HG03432 (cell line): ENCODE data around the gene TUBA4A.
"Not testable (repeated sequence)": the region's sequence is repeated elsewhere in the genome, so short reads cannot be mapped to it uniquely, and the experiment has no call there.

Experiments used
- ATAC-seq: cut with Tn5 transposase; IDR thresholded peaks from one replicate; pipeline ENCODE4 v1.9.1; 2021; ENCODE audit warnings: mild to moderate bottlenecking, moderate library complexity; ENCODE audit not compliant: unreplicated experiment

TUBA4A gene

DNA sequence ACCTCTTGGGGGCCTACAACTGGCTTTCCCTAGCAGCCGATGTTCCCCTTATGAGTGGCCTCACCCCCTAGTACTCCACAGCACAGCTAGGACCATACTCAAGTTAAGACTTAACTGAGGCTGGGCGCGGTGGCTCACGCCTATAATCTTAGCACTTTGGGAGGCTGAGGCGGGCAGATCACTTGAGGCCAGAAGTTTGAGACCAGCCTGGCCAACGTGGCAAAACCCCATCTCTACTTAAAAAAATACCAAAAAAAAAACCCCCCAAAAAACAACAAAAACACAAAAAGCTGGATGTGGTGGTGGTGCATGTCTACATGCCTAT, 33.4 kb upstream of the TUBA4A start:
- not testable (repeated sequence) for ATAC-seq

GRCh38 chr2:219286436-219287115, 32.9 kb upstream of the TUBA4A start:
- no peak for ATAC-seq

- ATAC-seq = no peak
Observed at GRCh38 chr2:219285894-219286425, 32.2 kb upstream of the TUBA4A start.

DNA sequence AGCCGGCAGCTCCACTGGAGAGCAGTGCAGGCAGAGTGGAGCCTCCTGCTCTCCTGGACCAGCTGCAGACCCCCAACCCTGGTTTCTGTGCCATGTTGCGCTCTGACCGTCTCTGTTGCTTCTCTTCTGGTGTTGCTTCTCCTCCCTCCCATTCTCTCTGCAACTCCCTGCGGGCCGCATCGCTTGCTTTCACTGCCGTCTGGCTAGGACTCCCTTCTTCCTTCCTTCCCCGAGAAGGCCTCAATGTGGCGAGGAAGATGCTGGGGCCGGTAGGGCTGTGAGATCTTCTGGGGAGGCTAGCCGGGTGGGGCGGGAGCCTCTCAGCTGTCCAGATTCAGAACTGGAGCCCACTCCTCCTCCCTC, 31.6 kb upstream of the TUBA4A start:
- ATAC-seq = no peak

DNA sequence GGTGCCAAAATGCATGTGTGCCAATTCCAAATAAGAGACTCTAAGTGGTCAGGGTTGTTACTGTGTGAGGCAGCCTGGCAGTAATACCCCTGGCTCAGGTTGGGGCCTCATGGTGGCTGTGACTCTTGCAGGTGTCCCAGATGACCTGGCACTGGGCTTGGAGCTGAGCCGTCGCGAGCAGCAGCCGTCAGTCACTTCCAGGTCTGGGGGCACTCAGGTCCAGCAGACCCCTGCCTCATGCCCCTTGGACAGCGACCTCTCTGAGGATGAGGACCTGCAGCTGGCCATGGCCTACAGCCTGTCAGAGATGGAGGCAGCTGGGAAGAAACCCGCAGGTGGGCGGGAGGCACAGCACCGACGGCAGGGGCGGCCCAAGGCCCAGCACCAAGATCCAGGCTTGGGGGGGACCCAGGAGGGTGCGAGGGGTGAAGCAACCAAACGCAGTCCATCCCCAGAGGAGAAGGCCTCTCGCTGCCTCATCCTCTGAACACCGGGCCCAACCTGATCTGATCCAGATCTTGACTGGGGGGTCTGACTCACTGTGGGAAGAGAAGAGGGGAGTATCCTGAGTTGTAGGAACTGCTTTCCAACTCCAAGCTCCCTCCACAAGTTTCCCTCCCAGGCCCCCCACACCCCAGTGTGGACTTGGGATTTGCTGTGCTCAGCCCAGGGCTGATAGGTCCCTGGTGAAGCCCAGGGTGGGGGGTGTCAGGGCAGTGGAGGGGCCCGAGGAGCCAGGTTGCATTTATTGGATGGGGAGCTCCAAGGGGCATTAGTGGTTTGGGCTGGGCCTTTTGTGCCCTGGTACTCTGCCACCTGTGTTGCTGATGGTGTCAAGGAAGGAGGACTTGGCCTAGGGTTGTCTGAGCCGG, 31.0 kb upstream of the TUBA4A start:
- ATAC-seq = no peak

GRCh38 chr2:219282943-219283581, 29.3 kb upstream of the TUBA4A start:
- ATAC-seq = no peak

DNA sequence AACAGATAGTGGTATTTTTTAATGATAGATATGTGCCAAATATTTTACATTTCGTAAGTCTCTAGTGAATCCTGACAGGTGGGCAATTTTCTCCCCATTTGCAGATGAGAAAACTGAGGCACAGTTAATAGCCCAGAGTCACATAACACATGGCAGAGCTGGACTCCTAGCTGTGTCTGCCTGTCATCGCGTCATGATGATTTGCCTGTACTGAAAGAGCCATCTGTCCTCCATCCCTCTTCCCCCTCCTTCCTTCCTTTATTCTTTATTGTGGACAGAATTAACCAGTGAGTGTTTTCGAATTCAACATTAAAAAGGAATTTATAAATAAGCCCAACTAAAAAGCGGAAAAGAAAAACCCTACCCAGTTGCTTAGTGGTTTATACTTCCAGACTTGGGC, 28.7 kb upstream of the TUBA4A start:
- ATAC-seq = no peak

- no peak for ATAC-seq
Observed at GRCh38 chr2:219281588-219281987, 27.9 kb upstream of the TUBA4A start.

- no peak for ATAC-seq
Observed at GRCh38 chr2:219280651-219281050, 26.9 kb upstream of the TUBA4A start.

GRCh38 chr2:219279916-219280516, 26.3 kb upstream of the TUBA4A start:
- no peak for ATAC-seq

GRCh38 chr2:219279151-219279915, 25.6 kb upstream of the TUBA4A start, which contains the start of gene DNAJB2:
DNAJB2 (plus strand) TSS chr2:219279366; CDS start chr2:219279834, 468 bp downstream.
- peak; percentile 91 for ATAC-seq

DNA sequence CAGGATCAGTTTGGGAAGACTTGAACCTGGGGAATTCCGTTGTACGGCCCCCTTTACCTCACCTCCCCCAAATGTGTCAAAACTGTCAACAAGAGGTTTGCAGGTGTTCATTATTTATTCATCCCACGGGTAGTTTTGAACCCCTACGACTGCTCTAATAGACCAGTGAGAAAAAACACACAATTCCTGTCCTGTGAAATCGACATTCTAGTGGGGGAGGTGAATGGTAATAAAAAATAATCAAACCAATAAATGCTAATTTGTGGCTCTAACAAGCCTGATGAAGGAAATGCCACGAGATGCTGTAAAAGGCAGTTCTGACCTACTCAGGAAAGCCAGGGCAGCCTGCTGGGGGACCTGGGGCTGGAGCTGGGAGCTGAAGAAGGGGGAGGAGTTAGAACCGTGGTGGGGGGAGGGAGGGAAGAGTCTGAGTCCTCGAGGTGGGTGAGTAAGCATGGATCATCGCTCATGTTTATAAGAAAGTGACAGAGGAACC, 25.0 kb upstream of the TUBA4A start:
- no peak for ATAC-seq

GRCh38 chr2:219277703-219278654, 24.3 kb upstream of the TUBA4A start:
- peak; percentile 26 for ATAC-seq

GRCh38 chr2:219274361-219274921, 20.7 kb upstream of the TUBA4A start:
- ATAC-seq = no peak

DNA sequence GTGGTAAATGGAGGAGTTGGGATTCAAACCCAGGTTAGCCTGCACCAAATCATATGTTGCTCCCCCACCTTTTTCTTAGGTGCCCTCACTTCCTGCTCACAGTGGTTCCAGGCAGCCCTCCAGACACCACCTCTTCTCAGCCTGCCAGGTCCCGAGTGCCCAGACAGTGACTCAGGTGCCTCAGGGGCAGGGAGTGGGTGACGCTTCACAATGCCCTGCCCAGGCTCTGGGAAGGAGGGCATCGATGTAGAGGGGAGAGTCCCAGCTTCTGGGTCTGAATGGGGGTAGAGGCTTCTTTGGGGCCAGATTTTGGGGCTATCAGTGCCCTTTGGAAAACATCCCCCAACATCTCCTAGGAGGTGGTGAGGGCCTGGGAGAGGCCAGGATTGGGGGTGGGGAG, 20.2 kb upstream of the TUBA4A start:
- ATAC-seq = no peak

GRCh38 chr2:219272995-219273394, 19.3 kb upstream of the TUBA4A start:
- ATAC-seq = no peak

- ATAC-seq = no peak
Observed at GRCh38 chr2:219272356-219272755, 18.6 kb upstream of the TUBA4A start.

GRCh38 chr2:219271021-219271420, 17.3 kb upstream of the TUBA4A start:
- no peak for ATAC-seq

DNA sequence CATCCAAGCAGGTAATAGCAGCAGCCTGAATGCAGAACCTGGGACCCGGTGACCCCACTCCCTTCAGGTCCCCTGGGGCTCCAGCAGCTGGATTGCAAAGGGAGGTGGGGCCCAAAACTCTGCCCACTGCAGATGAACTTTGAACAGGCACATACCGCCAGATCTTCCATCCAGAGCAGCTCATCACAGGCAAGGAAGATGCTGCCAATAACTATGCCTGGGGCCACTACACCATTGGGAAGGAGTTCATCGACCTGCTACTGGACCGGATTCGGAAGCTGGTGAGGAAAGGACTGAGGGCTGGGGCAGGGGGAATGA, 16.3 kb upstream of the TUBA4A start:
- no peak for ATAC-seq
